Thyroid gland (tissue), 4 donors: ENCODE measurements around the gene GALR2.

Source experiments
- CTCF ChIP-seq, 6 experiments: fragments of 200-600 bp in 3 of 6; fragments of 450-650 bp in 3 of 6; sonication (generic) in 3 of 6; IDR thresholded peaks; one replicate each; pipeline ENCODE4 v1.5.1; 2016 to 2019; ENCODE audit warnings: antibody characterized with exemption in 6 of 6, mild to moderate bottlenecking in 2 of 6, inconsistent platforms in 1 of 6, moderate library complexity in 1 of 6
- POLR2A ChIP-seq, 2 donors: fragments of 450-650 bp; IDR thresholded peaks; one replicate each; pipeline ENCODE4 v1.6.1; 2017; ENCODE audit warnings: antibody characterized with exemption in 2 of 2, mild to moderate bottlenecking in 2 of 2, moderate library complexity in 1 of 2

DNA sequence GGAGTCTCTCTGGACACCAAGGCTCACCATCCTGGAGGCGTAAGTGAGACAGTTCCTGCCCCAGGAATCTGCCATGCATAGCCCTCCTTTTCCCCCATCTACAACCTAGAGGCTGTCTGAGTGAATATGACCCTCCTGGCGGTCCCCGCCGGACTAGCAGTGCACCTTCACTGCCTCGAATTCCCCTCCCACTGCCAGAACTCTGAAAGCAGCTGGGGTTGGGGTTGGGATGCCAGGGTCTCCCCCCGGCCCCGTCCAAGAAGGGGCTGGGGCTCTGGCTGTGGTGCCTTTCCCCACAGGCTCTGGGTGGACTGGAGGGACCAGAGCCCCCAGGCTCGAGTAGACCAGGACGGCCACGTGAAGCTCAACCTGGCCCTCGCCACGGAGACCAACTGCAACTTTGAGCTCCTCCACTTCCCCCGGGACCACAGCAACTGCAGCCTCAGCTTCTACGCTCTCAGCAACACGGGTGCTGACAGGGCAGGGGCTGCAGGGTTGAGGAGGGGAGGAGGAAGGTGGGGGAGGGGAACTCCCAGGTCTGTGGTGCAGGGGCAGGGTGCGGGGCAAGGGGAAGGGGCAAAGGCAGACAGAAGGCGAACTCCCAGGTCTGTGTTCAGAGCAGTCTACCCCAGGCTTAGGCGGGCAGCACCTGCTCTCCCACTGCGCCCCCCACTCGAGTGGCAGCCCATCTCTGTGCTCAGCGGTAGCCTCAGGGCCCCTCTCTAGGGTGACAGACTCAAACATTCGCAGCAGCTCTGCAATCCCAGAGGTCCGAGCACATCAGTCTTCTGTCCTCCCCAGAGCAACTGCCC is 5.6 kb downstream of the GALR2 start:
- TF ChIP-seq CTCF (IDR thresholded peaks at IDR 0.05) (no peak), POLR2A (IDR thresholded peaks at IDR 0.05) (peak in 1 of 2 donors; percentile 9)
